Keratinocyte (primary cell): ENCODE results near the gene ZNF446. TPM values are rescaled to one million over a fixed set of nuclear protein-coding genes. Genes with fewer than 3 reads are reported as not detected.

Experiments used
- DNase-seq: peaks from one replicate; pipeline ENCODE4 v3.0.0-alpha.2; 2011; ENCODE audit warnings: low read depth, missing footprints, low spot score
- FAIRE-seq: peaks from 2 replicates; lab custom pipeline; 2011; peaks lifted over from hg19 to GRCh38; lab: Jason Lieb, UNC
- H2AFZ ChIP-seq: 2 replicates; pipeline ENCODE4 v1.6.0; 2012; ENCODE audit warnings: low read length, control low read depth, inconsistent platforms; ENCODE audit not compliant: control insufficient read depth
- H3K27ac ChIP-seq: 2 replicates; pipeline ENCODE4 v1.5.1; 2011; ENCODE audit warnings: low read length; ENCODE audit not compliant: control insufficient read depth, insufficient read depth
- H3K27me3 ChIP-seq: 3 replicates; pipeline ENCODE4 v1.6.0; 2011; ENCODE audit warnings: low read length; ENCODE audit not compliant: control insufficient read depth, insufficient read depth; ENCODE audit errors: extremely low read depth
- H3K36me3 ChIP-seq, 2 experiments: 2 replicates in 1 of 2; 3 replicates in 1 of 2; pipeline ENCODE4 v1.5.1; 2011; ENCODE audit warnings: low read length in 2 of 2, mild to moderate bottlenecking in 1 of 2; ENCODE audit not compliant: control insufficient read depth in 2 of 2, insufficient read depth in 2 of 2; ENCODE audit errors: extremely low read depth in 1 of 2
- H3K4me1 ChIP-seq: 3 replicates; pipeline ENCODE4 v1.5.1; 2011; ENCODE audit warnings: low read length; ENCODE audit not compliant: control insufficient read depth, insufficient read depth; ENCODE audit errors: extremely low read depth
- H3K4me2 ChIP-seq: 3 replicates; pipeline ENCODE4 v1.6.0; 2011; ENCODE audit warnings: low read depth, low read length; ENCODE audit not compliant: control insufficient read depth, insufficient read depth; ENCODE audit errors: extremely low read depth
- H3K4me3 ChIP-seq, 3 experiments: fragments of 200-600 bp in 1 of 3; sonication (generic) in 1 of 3; 2 replicates in 2 of 3; 3 replicates in 1 of 3; pipeline ENCODE4 v1.5.1; 2011 to 2016; ENCODE audit warnings: low read length in 3 of 3, mild to moderate bottlenecking in 3 of 3, control low read depth in 2 of 3, inconsistent platforms in 1 of 3, low read depth in 1 of 3, mixed read lengths in 1 of 3, mixed run types in 1 of 3, moderate library complexity in 1 of 3; ENCODE audit not compliant: control insufficient read depth in 2 of 3, insufficient read depth in 2 of 3; ENCODE audit errors: extremely low read depth in 1 of 3
- H3K79me2 ChIP-seq: 2 replicates; pipeline ENCODE4 v1.6.0; 2012; ENCODE audit warnings: low read length; ENCODE audit not compliant: control insufficient read depth, insufficient read depth
- H3K9ac ChIP-seq: 3 replicates; pipeline ENCODE4 v1.6.0; 2011; ENCODE audit warnings: low read length; ENCODE audit not compliant: control insufficient read depth, insufficient read depth; ENCODE audit errors: extremely low read depth
- H3K9me1 ChIP-seq: 3 replicates; pipeline ENCODE4 v1.6.0; 2011; ENCODE audit warnings: low read length; ENCODE audit not compliant: control insufficient read depth, insufficient read depth; ENCODE audit errors: extremely low read depth
- H3K9me3 ChIP-seq: 2 replicates; pipeline ENCODE4 v1.5.1; 2012; ENCODE audit warnings: low read depth, low read length; ENCODE audit not compliant: control insufficient read depth
- H4K20me1 ChIP-seq: 3 replicates; pipeline ENCODE4 v1.6.0; 2011; ENCODE audit warnings: low read length; ENCODE audit not compliant: control insufficient read depth, insufficient read depth; ENCODE audit errors: extremely low read depth
- EZH2 ChIP-seq: IDR thresholded peaks from one replicate; pipeline ENCODE4 v1.6.1; 2012; ENCODE audit warnings: inconsistent platforms, mild to moderate bottlenecking, low read length, moderate library complexity
- dilution Hi-C: fragments of 300-500 bp; cut with MboI; formaldehyde crosslinking; loops from one replicate; pipeline ENCODE4 v1.7.0; 2020; ENCODE audit warnings: low sequenced_read_pairs; ENCODE audit not compliant: extremely low pct_ligation_motif_present
- polyA plus RNA-seq, 5 experiments: library from polyadenylated mRNA; depleted of rRNA in 3 of 5; stranded (reverse) in 3 of 5; stranded (forward) in 1 of 5; unstranded in 1 of 5; fragments of >200 nt; gene quantifications; 1 replicate in 1 of 5; 2 replicates in 3 of 5; 3 replicates in 1 of 5; pipeline versions ENCODE4 v1.2.1 to v1.2.3, GENCODE V29; 2011 to 2012; ENCODE audit warnings: missing spikeins in 2 of 5, low read depth in 1 of 5, low replicate concordance in 1 of 5
- TF ChIP-seq, protein P1 (sequence below), 3 experiments: IDR thresholded peaks in 1 of 3; conservative IDR thresholded peaks in 1 of 3; optimal IDR thresholded peaks in 1 of 3; 2 replicates in 2 of 3; 3 replicates in 1 of 3; pipeline versions ENCODE3 to v1.5.1; 2011; ENCODE audit warnings: low read length in 3 of 3, mild to moderate bottlenecking in 3 of 3, moderate library complexity in 2 of 3, control low read depth in 1 of 3, inconsistent platforms in 1 of 3; ENCODE audit not compliant: insufficient read depth in 2 of 3; ENCODE audit errors: extremely low read depth in 1 of 3

The ZNF446 gene
- polyA plus RNA-seq, 1 donor (not counting 4 experiments of a cell fraction or from before 2014, with no cell fraction given) = 2.1 TPM

DNA sequence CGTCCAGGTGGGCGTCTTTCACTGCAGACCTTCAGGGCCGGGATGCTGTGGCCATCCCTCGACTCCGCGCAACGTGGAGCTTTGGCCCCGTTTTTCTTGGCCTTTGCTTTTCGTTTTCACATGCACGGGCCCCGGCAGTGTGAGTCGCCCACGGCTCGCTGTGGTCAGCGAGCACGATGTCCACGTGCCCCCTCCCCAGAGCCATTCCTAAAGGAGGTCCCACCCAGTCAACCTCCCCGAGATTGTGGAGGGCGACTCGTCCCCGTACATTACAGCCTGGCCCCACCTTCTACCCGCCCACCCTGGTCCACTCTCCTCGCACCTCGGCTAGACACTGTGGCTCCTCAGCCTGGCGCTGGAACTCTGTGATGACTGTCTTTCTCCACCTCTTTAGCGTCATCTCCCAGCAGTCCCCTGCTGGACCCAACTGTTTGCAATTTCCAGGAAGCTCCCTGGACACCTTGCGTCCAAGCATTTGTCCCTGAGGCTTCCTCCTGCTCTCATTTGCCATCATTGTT, 405 bp downstream of the ZNF446 start:
- H3K36me3 ChIP-seq = peaks cover 7 to 15% of the 10 kb centered on the region in 2 experiments
- H3K9me1 ChIP-seq = no peaks in the 10 kb centered on the region
- peak overlapping the region; percentile 80 for H3K9ac ChIP-seq
- dilution Hi-C loops = no loop called here
- TF ChIP-seq, protein P1, sequence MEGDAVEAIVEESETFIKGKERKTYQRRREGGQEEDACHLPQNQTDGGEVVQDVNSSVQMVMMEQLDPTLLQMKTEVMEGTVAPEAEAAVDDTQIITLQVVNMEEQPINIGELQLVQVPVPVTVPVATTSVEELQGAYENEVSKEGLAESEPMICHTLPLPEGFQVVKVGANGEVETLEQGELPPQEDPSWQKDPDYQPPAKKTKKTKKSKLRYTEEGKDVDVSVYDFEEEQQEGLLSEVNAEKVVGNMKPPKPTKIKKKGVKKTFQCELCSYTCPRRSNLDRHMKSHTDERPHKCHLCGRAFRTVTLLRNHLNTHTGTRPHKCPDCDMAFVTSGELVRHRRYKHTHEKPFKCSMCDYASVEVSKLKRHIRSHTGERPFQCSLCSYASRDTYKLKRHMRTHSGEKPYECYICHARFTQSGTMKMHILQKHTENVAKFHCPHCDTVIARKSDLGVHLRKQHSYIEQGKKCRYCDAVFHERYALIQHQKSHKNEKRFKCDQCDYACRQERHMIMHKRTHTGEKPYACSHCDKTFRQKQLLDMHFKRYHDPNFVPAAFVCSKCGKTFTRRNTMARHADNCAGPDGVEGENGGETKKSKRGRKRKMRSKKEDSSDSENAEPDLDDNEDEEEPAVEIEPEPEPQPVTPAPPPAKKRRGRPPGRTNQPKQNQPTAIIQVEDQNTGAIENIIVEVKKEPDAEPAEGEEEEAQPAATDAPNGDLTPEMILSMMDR (optimal IDR thresholded peaks at IDR 0.05 in 1 of 3, IDR thresholded peaks at IDR 0.05 in 1 of 3, conservative IDR thresholded peaks at IDR 0.05 in 1 of 3; ENCODE audit: extremely low read depth in 1 of 3, insufficient read depth in 2 of 3, low read length in 3 of 3) = no peak
- no peak for TF ChIP-seq EZH2
- peak; percentile 32 for FAIRE-seq
- H3K9me3 ChIP-seq = no peaks in the 10 kb centered on the region
- DNase-seq = no peak
- H3K27ac ChIP-seq = peak overlapping the region; percentile 63
- H3K27me3 ChIP-seq = no peaks in the 10 kb centered on the region
- H2AFZ ChIP-seq = peak overlapping the region; percentile 85
- H4K20me1 ChIP-seq = no peaks in the 10 kb centered on the region
- peak overlapping the region; percentile 91 for H3K4me2 ChIP-seq
- H3K4me3 ChIP-seq = peak overlapping the region; percentile 62 to 83 (median 68)
- H3K79me2 ChIP-seq = no peaks in the 10 kb centered on the region
- peaks cover 15% of the 10 kb centered on the region for H3K4me1 ChIP-seq

DNA sequence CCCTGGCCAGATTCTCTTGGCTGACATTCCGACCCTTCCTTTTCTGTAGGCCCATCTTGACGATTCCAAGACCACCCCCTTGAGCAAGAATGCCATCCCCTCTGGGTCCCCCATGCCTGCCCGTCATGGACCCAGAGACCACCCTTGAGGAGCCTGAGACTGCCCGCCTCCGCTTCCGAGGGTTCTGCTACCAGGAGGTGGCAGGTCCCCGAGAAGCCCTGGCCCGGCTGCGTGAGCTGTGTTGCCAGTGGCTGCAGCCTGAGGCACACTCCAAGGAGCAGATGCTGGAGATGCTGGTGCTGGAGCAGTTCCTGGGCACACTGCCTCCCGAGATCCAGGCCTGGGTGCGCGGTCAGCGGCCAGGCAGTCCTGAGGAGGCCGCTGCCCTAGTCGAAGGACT, 978 bp downstream of the ZNF446 start:
- Histone ChIP-seq H3K9ac (no peak overlapping the region), H3K79me2 (no peaks in the 10 kb centered on the region), H3K4me3 (peak overlapping the region in 1 of 3 experiments; percentile 68), H3K4me2 (peak overlapping the region; percentile 91), H3K9me3 (no peaks in the 10 kb centered on the region), H4K20me1 (no peaks in the 10 kb centered on the region), H3K36me3 (peaks cover 7 to 14% of the 10 kb centered on the region in 2 experiments), H3K4me1 (peaks cover 15% of the 10 kb centered on the region), H2AFZ (no peak overlapping the region), H3K9me1 (no peaks in the 10 kb centered on the region), H3K27ac (no peak overlapping the region), H3K27me3 (no peaks in the 10 kb centered on the region)
- FAIRE-seq = no peak
- DNase-seq = no peak
- TF ChIP-seq, protein P1 (optimal IDR thresholded peaks at IDR 0.05 in 1 of 3, IDR thresholded peaks at IDR 0.05 in 1 of 3, conservative IDR thresholded peaks at IDR 0.05 in 1 of 3; ENCODE audit: extremely low read depth in 1 of 3, insufficient read depth in 2 of 3, low read length in 3 of 3) = no peak
- no peak for TF ChIP-seq EZH2
- dilution Hi-C loops = no loop called here
